GM21576 (cell line): ENCODE measurements around the gene AFAP1.

Experiments
- ATAC-seq: cut with Tn5 transposase; IDR thresholded peaks from one replicate; pipeline ENCODE4 v1.9.1; 2021; ENCODE audit warnings: mild to moderate bottlenecking, moderate library complexity; ENCODE audit not compliant: unreplicated experiment

The AFAP1 gene

GRCh38 chr4:7808752-7809151, 130.9 kb downstream of the AFAP1 start:
- no peak for ATAC-seq

- no peak for ATAC-seq
These were observed 131.5 kb downstream of the AFAP1 start for GRCh38 chr4:7808181-7808580.

- ATAC-seq, result no peak
These were observed 132.2 kb downstream of the AFAP1 start for GRCh38 chr4:7807351-7807921.

GRCh38 chr4:7806338-7807090, 133.1 kb downstream of the AFAP1 start:
- no peak for ATAC-seq

GRCh38 chr4:7805533-7806337, 133.9 kb downstream of the AFAP1 start:
- no peak for ATAC-seq

GRCh38 chr4:7804756-7805385, 134.8 kb downstream of the AFAP1 start:
- no peak for ATAC-seq

GRCh38 chr4:7803992-7804755, 135.5 kb downstream of the AFAP1 start:
- peak; percentile 52 for ATAC-seq

- no peak for ATAC-seq
These were observed 136.3 kb downstream of the AFAP1 start for GRCh38 chr4:7803371-7803770.

- ATAC-seq, result peak; percentile 80
These were observed 137.5 kb downstream of the AFAP1 start for GRCh38 chr4:7802093-7802726.

- no peak for ATAC-seq
These were observed 138.0 kb downstream of the AFAP1 start for GRCh38 chr4:7801641-7802040.

- no peak for ATAC-seq
These were observed 138.7 kb downstream of the AFAP1 start for GRCh38 chr4:7801001-7801400.

GRCh38 chr4:7800410-7800809, 139.3 kb downstream of the AFAP1 start:
- ATAC-seq, result no peak

- ATAC-seq, result no peak
These were observed 139.9 kb downstream of the AFAP1 start for GRCh38 chr4:7799736-7800135.

- ATAC-seq, result no peak
These were observed 140.4 kb downstream of the AFAP1 start for GRCh38 chr4:7799306-7799705.

- no peak for ATAC-seq
These were observed 141.3 kb downstream of the AFAP1 start for GRCh38 chr4:7798178-7798995.

GRCh38 chr4:7797330-7797729, 142.3 kb downstream of the AFAP1 start:
- ATAC-seq, result no peak

GRCh38 chr4:7795983-7796382, 143.7 kb downstream of the AFAP1 start:
- ATAC-seq, result no peak

GRCh38 chr4:7793186-7793585, 146.5 kb downstream of the AFAP1 start:
- no peak for ATAC-seq

- peak; percentile 66 for ATAC-seq
These were observed 147.0 kb downstream of the AFAP1 start for GRCh38 chr4:7792616-7793015.
